HG03469 (cell line): ENCODE results near the gene MYOC.
"Not testable (repeated sequence)": the region's sequence is repeated elsewhere in the genome, so short reads cannot be mapped to it uniquely, and the experiment has no call there.

Experiments used
- ATAC-seq: cut with Tn5 transposase; IDR thresholded peaks from one replicate; pipeline ENCODE4 v1.9.1; 2021; ENCODE audit warnings: mild to moderate bottlenecking, moderate library complexity, moderate number of reproducible peaks; ENCODE audit not compliant: unreplicated experiment

Gene MYOC

DNA sequence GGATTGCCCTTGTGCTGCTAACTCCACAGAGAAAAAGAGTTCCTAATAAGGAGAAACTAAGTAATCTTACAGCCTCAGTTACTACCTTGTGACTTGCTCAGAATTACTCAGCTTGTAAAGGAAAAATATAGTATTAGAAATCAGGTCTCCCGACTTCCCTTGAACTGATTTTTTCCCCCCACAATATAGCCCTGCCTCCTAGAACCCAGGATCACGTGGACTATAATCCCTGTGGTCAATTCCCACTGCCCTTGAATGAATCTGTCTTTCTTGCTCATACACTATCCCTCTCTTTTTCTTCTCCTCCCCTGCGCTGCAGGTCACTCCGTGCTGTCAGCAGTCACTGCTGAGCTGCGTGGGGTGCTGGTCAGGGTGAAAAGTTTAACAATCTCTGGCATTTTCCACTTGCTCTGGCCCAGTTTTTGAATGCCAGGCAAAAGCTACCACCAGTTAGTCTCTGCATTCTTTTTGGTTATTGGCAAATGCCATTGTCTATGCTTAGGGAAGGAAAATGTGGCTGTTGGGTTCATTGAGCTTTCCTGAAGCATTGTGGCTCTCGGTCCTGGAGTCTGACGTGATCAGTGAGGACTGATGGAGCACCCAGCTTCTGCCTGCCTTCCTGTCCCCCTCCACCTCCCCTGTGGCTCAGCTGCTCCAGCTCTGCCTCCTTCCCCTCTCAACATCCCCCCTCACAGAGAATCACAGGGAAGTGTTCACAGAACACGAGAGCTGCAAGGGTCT, 1.9 kb upstream of the MYOC start:
- ATAC-seq, result no peak

DNA sequence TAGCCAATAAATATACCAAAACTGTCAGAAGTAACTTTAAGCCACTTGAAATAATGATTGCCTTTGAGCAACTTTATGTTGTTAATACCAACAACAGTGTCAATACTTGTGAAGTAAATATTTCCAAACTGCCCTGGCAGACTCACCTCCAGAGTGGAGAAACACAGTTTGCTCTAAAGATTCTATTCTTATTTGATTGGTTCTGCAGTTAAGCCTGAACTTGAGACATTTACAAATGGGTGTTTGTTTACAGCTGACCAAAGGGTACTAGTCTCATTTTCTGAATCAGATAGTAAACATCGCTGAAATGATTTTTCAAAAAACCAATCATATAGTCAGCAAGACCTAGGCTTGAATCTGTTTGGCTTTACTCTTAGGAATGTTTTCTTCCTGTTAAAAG, 1.3 kb upstream of the MYOC start:
- ATAC-seq, result no peak

DNA sequence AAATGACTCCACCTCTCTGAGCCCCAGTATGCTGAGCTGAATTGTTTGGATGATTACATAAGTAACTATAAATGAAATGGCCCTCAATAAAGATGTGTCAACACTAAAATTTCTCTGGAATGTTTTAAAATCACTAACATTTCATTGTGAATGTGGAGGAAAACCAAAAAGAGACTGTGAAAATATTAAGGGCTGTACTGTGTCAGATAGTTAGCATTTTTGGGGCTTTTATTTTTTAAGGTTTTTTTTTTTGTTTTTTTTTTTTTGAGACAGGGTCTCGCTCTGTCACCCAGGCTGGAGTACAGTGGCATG, 6.3 kb downstream of the MYOC start:
- ATAC-seq, result no peak

DNA sequence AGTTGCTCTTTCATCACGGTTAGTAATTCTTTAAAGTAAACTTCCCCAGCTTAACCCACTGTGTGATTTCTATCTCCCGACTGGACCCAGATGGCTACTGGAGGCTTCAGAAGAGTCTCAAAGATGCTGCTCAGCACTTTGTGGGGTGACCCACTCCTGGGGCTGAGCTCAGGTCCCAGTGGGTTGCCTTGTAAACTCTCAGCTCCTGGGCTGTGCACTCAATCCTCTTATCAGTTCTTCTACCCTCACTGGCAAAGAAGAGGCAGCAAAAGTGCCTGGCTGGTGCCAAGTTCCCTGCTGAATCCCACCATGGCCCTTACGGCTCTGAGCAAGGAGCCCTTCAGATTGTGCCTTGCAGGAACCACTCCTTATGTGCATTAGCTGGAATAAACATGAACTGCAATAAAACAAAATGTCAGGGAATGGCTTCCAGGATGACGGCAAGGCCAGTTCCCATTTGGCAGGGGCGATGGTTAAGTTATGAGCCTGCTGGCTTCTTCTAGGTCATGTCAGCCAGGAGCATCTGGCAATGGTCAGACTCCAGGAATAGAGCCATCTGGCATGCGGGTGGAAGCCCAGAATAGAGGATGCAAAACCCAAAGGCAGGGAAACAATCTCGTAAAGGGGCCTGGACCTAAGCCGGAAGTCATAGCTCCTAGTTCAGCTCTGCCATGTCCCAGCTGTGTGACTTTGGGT, 6.8 kb downstream of the MYOC start:
- ATAC-seq, result no peak

DNA sequence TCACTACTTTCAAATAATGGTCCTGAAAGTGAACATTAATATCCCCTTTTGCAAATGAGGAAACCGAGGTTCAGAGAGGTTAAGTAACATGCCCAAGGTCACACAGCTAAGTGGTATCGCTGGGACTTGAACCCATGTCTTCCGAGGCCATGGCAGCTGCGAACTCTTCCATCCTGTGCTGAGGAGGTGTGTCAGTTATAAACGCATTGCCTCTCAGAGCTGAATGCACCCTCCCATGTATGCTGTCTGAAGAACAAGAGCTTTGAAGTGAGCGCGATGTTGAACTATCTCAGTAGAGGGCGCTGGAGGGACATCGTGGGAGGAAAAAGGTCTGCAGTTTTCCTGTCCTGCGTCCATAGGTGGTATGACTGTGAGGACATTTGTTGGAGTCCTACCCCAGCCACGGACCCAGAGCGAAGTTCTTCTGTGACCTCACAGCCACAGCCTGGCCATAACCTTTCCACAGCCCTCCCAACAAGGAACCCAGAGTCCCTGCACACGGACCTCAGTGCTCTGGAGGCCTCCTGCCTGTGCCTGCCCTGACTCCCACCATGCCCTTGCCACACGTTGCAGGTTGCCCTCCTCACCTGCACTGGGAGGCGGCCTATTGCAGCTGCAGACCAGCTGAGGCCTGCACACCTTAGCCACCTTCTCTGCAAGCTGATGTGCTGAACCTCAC, 7.5 kb downstream of the MYOC start:
- no peak for ATAC-seq

DNA sequence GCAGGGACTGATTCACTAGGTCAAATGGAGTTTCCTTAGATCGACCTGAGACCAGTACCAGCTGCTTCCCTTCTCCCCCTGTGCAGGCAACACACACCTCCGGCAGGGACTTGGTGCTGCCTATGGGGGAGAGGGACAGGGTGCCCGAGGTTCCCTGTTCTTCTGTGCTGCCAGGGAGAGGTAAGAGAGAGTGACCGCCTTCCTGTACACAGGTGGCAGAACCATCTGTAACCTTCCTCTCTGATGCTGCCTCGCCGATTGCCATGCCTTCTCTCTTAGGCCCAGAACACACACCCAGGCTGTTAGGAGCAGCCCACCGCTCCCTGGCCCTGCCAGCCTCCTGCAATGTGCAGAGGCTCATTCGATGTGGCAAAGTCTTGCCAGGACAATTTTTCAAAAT, 9.3 kb downstream of the MYOC start:
- ATAC-seq, result no peak

DNA sequence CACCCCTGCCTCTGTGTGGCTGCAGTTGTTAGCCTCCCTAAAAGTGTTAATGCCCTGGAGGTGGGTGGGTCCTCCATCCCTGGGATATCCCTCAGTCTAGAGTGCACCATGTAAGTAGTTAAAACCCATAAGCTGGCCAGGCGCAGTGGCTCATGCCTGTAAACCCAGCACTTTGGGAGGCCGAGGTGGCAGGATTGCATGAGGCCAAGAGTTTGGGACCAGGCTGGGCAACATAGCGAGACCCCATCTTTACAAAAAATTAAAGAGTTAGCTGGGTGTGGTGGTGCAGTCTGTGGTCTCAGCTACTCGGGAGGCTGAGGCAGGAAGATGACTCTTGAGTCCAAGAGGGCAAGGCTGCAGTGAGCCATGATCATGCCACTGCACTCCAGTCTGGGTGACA, 10.3 kb downstream of the MYOC start:
- ATAC-seq, result no peak

DNA sequence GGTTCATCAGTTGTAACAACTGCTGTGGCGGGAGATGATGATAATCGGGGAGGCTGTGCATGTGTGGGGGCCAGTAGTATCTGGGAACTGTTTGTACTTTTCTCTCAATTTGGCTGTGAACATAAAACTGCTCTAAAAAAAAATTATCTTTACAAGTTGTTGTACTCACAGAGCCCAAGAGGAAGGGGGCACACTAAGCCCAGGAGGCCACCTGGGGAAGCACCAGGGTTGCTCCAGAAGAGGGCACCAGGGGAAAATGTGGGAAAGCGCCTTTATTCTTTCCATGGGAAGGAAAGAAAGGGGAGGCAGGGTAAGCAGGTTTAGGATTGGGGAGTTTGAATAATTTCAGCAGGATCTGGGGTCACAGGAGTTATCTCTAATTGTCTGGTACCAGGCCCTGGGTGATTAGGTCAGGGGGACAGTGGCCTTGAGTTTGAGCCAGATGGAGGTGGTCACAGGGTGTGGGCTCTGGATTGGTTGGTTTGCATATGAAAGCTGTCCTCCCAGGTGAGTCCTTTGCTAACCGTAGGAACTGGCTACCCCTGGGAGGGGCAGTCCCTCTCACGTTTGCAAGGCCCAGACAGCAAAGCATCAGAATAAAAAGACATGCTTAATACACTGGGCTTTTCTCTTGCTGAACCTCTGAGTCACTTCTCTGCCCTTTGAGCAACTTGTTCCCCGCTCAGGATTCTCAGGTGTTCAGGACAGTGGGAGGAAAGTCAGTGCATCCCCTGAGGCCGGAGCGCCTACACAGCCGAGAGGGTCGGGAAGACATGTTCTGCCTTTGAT, 11.2 kb downstream of the MYOC start:
- no peak for ATAC-seq

DNA sequence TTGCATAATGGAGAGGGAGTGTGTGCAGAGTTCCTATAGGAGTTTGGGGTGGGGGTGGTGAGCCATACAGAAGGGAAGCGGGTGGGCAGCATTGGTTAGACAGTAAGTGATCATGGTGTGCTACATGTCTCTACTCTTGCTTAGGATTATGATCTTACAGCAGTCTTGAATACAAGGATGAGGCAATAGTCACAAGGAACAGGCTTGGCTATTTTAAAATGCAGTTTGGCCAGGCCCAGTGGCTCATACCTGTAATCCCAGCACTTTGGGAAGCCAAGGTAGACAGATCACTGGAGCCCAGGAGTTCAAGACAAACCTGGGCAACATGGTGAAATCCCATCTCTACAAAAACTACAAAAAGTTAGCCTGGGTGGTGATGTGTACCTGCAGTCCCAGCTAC, 12.3 kb downstream of the MYOC start:
- no peak for ATAC-seq

DNA sequence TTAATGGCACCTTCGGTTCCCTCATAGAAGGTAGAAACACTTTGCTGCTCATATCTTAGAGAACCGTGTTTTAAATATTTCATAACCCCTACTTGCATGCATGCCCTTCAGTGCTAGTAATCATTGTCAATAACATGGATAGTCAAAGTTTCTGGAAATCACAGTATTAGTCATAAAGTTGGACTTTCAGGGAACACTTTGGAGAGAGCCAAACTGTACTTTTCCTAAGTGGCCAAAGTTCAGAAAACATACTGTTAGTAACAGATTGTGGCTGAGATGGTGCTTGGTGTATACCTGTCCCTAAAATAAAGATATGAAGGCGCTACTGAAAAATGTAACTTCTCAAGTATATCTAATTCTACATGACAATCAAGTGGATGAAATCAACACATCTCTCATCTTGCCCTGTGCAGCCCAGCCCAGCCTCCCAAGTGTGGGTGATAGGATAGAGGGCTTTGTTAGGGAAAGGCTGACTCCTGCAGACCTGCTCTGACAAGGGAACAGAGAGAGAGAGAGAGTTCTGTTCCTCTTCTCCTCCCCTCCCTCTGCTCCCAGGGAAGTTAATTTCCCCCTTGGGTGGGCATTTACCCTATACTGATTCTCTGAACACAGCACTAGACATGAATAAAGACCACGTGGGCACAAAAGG, 14.4 kb downstream of the MYOC start:
- no peak for ATAC-seq

DNA sequence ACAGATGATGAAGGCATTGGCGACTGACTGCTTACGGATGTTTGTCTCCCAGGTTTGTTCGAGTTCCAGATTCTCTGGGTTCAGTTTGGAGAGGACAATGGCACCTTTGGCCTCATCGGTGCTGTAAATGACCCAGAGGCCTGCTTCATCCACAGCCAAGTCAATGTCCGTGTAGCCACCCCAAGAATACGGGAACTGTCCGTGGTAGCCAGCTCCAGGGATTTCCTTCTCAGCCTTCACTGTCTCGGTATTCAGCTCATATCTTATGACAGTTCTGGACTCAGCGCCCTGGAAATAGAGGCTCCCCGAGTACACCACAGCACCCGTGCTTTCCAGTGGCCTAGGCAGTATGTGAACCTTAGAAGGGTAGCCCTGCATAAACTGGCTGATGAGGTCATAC, 16.3 kb downstream of the MYOC start:
- ATAC-seq, result no peak

DNA sequence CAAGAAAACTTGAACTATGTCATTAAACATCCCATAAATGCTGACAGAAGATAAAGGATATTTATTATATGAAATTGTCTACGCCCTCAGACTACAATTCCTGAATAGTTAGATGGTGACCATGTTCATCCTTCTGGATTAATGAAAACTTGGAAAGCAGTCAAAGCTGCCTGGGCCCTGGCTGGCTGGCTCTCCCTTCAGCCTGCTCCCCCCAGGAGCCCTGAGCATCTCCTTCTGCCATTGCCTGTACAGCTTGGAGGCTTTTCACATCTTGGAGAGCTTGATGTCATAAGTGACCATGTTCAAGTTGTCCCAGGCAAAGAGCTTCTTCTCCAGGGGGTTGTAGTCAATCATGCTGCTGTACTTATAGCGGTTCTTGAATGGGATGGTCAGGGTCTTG, 16.8 kb downstream of the MYOC start:
- no peak for ATAC-seq

DNA sequence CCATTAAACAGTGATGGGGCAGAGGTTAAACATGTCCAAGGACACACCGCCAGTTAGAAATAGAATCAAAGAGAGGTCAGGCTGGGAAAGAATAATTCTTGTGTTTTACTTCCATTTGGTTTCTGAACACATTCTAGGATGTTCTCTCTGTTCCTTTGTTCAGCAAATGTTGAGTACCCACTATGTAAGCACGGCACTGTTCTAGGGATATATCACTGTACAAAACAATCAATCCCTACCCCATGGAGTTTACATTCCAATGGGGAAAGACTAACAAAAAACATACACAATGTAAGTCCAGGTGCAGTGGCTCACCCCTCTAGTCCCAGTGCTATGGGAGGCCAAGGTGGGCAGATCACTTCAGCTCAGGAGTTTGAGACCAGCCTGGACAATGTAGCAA, 24.3 kb downstream of the MYOC start:
- ATAC-seq, result no peak

DNA sequence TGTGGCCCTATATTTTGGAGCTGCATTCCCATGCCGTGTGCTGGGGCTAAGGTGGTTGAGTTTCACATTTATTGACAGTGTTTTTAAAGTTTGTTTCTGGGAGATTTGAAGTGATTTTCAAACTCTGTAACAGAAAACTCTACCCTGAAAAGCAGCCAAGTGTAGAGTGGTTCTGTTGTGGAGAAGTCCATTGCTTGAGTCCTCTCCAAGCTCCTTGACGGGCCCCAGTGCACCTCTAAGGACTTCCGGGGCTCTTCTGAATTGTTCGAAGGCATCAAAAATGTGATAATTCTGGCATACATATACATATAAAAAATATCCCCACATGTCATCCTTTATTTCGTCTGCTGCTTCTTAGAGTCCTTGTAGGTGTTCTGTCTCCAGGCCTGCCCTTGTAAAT, 25.5 kb downstream of the MYOC start:
- no peak for ATAC-seq

DNA sequence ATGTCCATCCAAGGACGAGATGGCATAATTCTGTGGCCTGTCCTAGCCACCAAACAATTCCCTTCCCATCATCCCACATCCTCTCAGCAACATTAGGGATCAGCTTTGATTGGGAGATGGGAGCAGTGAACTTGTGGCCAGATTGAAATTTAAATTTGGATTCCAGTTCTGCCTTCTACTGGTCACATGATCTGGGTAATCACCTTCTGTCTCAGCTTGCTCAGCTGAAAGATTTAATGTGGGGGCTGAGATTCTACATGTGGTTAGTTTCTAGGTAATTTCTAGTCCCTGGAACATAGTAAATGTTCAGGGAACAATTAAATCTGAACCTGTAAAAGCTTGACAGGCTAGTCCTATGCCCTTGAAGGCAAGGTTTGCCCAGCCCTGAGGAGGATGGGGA, 27.3 kb downstream of the MYOC start:
- no peak for ATAC-seq

DNA sequence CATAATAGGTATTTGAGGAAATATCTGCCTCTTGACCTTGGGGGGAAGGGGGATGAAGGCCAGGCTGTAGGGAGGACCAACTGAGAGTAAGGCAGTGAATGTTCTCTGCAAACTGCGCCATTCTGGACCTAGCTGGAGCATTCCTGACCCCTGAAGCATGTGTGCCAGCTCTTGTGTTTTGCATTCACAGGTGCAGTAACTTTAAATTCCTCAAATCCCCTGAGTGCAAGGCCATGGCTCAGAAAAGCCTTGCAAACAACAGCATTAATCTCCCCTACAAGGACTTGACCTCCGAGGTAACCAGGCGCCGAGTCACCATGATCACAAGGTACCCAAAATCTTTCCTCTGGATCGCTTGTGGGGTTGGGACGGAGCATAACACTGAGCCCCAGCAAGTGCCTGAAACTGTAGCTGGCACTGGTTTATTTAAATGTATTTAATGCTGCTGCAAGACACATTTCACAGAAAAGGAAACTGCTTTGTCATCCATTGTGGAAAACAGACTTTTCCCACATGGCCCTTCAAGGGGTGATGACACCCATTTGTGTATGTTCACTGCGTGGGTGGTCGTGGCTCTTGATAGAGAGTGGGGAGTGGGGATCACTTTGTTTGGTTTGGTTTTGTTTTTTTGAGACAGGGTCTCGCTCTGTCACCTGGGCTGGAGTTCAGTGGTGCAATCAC, 28.7 kb downstream of the MYOC start:
- no peak for ATAC-seq

DNA sequence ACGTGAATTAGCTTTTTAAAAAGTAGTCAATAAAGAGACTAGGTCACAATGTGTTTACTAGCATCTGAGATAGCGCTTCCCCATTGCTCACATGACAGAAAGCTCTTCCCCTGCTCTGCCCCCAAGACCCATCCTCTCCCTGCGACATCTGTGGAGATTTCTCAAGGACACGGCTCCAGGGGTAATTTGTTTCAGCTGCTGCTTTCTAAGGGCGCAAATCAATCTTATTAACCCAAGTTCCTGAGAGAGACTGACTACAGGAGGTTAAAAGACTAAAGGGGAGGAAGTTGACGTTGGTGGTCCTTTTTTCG, 30.4 kb downstream of the MYOC start, which contains the start of gene MYOCOS:
MYOCOS (plus strand) TSS at position 92 of the 311 bp plus-strand sequence. CDS start 1,641 bp downstream, outside the sequence.
- ATAC-seq, result no peak

DNA sequence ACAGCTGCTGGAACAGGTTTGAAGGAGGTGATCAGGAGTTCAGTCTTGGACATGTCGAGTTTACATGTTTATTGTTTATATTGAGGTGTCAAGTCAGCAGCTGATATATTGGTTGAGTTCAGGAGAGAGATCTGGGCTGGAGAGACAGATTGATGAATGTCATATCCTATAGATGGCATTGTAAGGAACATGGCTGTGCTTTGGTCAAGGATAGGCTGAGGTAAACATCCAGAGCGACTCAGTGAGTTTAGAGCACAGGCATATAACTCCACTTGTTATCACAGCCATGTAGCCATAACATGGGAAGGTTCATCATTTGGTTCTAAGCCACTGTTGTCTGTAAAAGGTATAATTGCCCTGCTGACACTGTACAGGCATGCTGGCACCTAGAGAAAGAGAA, 35.9 kb downstream of the MYOC start:
- no peak for ATAC-seq

DNA sequence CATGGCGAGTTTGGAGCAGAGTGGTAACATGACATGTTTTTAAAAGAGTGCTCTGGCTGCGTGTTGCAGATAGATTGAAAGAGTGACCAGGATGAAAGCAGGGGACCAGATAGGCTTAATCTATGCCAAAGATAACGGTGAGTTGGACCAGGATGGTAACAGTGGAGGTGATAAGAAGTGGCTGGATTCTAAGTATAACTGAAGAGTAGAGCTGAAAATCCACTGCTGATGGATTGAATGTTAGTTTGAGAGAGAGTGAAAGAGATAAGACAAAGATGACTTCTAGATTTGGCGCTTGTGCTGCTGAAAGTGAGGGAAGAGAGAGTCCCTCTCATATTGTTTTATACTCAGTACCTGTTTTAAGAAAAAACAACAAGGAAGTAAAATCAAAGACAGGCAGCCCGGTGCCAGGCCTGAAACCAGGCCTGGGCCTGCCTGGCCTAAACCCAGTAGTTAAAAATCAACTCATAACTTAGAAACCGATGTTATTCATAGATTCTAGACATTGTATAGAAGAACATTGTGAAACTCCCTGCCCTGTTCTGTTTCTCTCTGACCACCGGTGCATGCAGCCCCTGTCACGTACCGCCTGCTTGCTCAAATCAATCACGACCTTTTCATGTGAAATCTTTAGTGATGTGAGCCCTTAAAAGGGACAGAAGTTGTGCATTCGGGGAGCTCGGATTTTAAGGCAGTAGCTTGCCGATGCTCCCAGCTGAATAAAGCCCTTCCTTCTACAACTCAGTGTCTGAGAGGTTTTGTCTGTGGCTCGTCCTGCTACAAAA, 37.2 kb downstream of the MYOC start:
- ATAC-seq, result not testable (repeated sequence)

DNA sequence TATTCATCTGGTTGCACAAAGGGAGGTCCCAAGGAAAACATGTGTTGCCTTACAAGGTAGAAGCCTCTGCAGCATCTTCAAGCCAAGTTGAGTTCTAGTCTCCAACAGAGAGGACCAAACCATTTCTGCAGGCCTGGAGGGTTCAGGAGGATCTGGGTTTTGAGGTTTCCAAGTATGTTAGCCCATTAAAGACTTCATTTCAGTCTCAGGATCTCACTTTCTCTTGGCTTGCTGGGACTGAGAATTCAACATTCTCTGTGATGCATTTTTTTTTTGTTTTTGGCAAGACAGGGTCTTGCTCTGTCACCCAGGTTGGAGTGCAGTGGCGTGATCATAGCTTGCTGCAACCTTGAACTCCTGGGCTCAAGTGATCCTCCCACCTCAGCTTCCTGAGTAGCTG, 39.2 kb downstream of the MYOC start:
- ATAC-seq, result no peak
